GM12878 (cell line): ENCODE measurements around the gene ASIC3. TPM values are rescaled to one million over a fixed set of nuclear protein-coding genes. Genes with fewer than 3 reads are reported as not detected.

ENCODE experiments used
- ATAC-seq: fragments of 200-7000 bp; cut with Tn5 transposase; 3 replicates; pipeline ENCODE4 v1.9.1; 2020; ENCODE audit warnings: mild to moderate bottlenecking, moderate library complexity
- BruUV-seq: library from RNA; stranded (reverse); fragments of 400-500 nt; replicated peaks from 2 replicates; lab custom pipeline; 2021; lab: Mats Ljungman, UMichigan
- CTCF ChIA-PET: fragments of 300-600 bp; sonication (Branson Sonifier 250); formaldehyde crosslinking; extraction: SDS; loops from one replicate; lab custom pipeline; 2021; ENCODE audit warnings: inconsistent platforms; lab: Yijun Ruan, JAX
- POLR2A ChIA-PET: fragments of 350-600 bp; formaldehyde crosslinking; extraction: SDS; loops from one replicate; lab custom pipeline; 2021; ENCODE audit warnings: inconsistent platforms; lab: Charles Lee
- RAD21 ChIA-PET: fragments of 300-600 bp; sonication (Branson Sonifier 250); formaldehyde crosslinking; loops from one replicate; lab custom pipeline; 2023; ENCODE audit warnings: antibody characterized with exemption; ENCODE audit not compliant: unreplicated experiment; lab: Charles Lee
- SMC1A ChIA-PET: fragments of 300-600 bp; sonication (Branson Sonifier 250); formaldehyde crosslinking; loops from one replicate; lab custom pipeline; 2023; ENCODE audit not compliant: unreplicated experiment, uncharacterized antibody; lab: Charles Lee
- DNase-seq: peaks from one replicate; pipeline ENCODE4 v3.0.0-alpha.2; 2011; ENCODE audit warnings: low read depth, low spot score
- FAIRE-seq: peaks from 3 replicates; lab custom pipeline; 2011; peaks lifted over from hg19 to GRCh38; lab: Jason Lieb, UNC
- H2AFZ ChIP-seq: 2 replicates; pipeline ENCODE4 v1.6.0; 2011; ENCODE audit warnings: low read depth, low read length, control low read depth; ENCODE audit not compliant: control insufficient read depth
- H3K27ac ChIP-seq: 2 replicates; pipeline ENCODE4 v1.5.1; 2011; ENCODE audit warnings: control low read depth; ENCODE audit not compliant: control insufficient read depth, insufficient read depth
- H3K27me3 ChIP-seq, 2 experiments: replicated peaks in 1 of 2; 2 replicates each; pipeline versions ENCODE4 v1.6.0 to v1.6.1; 2011; ENCODE audit warnings: low read length in 1 of 2; ENCODE audit not compliant: control insufficient read depth in 2 of 2, insufficient read depth in 2 of 2
- H3K36me3 ChIP-seq, 2 experiments: 2 replicates each; pipeline ENCODE4 v1.5.1; 2011; ENCODE audit warnings: low read length in 1 of 2; ENCODE audit not compliant: control insufficient read depth in 2 of 2, insufficient read depth in 2 of 2
- H3K4me1 ChIP-seq: 2 replicates; pipeline ENCODE4 v1.6.1; 2011; ENCODE audit warnings: mild to moderate bottlenecking, low read length, moderate library complexity, mixed read lengths; ENCODE audit not compliant: control insufficient read depth, insufficient read depth
- H3K4me2 ChIP-seq: 2 replicates; pipeline ENCODE4 v1.6.0; 2011; ENCODE audit warnings: control low read depth; ENCODE audit not compliant: control insufficient read depth, insufficient read depth
- H3K4me3 ChIP-seq: fragments of 200-600 bp; sonication (generic); 2 replicates; pipeline ENCODE4 v1.5.1; 2016
- H3K79me2 ChIP-seq: 2 replicates; pipeline ENCODE4 v1.6.0; 2011; ENCODE audit warnings: low read length; ENCODE audit not compliant: control insufficient read depth, insufficient read depth
- H3K9ac ChIP-seq: 2 replicates; pipeline ENCODE4 v1.8.0; 2011; ENCODE audit warnings: low read length, control low read depth, mixed read lengths; ENCODE audit not compliant: control insufficient read depth, insufficient read depth
- H3K9me3 ChIP-seq: replicated peaks from 3 replicates; pipeline ENCODE4 v1.5.1; 2011; ENCODE audit warnings: mild to moderate bottlenecking, low read length; ENCODE audit not compliant: control insufficient read depth, insufficient read depth
- H4K20me1 ChIP-seq: 2 replicates; pipeline ENCODE4 v1.6.0; 2011; ENCODE audit not compliant: control insufficient read depth, insufficient read depth
- BCL3 ChIP-seq: IDR thresholded peaks from 2 replicates; pipeline ENCODE4 v1.6.1; 2011; ENCODE audit warnings: borderline replicate concordance, low read depth, mild to moderate bottlenecking, moderate library complexity, low read length; ENCODE audit not compliant: insufficient read depth, poor library complexity, severe bottlenecking
- CREM ChIP-seq: IDR thresholded peaks from 2 replicates; pipeline ENCODE4 v1.6.1; 2014; ENCODE audit warnings: antibody characterized with exemption, low read depth
- CTCF ChIP-seq, 3 experiments: IDR thresholded peaks in 2 of 3; conservative IDR thresholded peaks in 1 of 3; 2 replicates each; pipeline ENCODE4 v1.5.1; 2011; ENCODE audit warnings: low read depth in 3 of 3, low read length in 3 of 3, mild to moderate bottlenecking in 3 of 3, control low read depth in 2 of 3, moderate library complexity in 2 of 3, inconsistent platforms in 1 of 3, mixed read lengths in 1 of 3; ENCODE audit not compliant: control insufficient read depth in 2 of 3, insufficient read depth in 1 of 3; ENCODE audit errors: extremely low read depth in 1 of 3
- EP300 ChIP-seq, 2 experiments: fragments of 150-350 bp in 1 of 2; IDR thresholded peaks; 2 replicates each; pipeline ENCODE4 v1.6.1; 2011 to 2012; ENCODE audit warnings: low read depth in 2 of 2, low read length in 2 of 2, borderline replicate concordance in 1 of 2, improper control_type of control experiment in 1 of 2, inconsistent platforms in 1 of 2; ENCODE audit not compliant: control insufficient read depth in 1 of 2
- IRF5 ChIP-seq: fragments of 450-650 bp; IDR thresholded peaks from 2 replicates; pipeline ENCODE4 v1.6.1; 2017; ENCODE audit warnings: borderline replicate concordance
- RAD51 ChIP-seq: fragments of 450-650 bp; IDR thresholded peaks from 2 replicates; pipeline ENCODE4 v1.6.1; 2016; ENCODE audit warnings: moderate library complexity, mild to moderate bottlenecking, inconsistent platforms
- SIN3A ChIP-seq: IDR thresholded peaks from 2 replicates; pipeline ENCODE4 v1.6.1; 2012; ENCODE audit warnings: low read depth, low read length, improper control_type of control experiment
- SMARCA5 ChIP-seq: fragments of 450-650 bp; IDR thresholded peaks from 2 replicates; pipeline ENCODE4 v1.6.1; 2017; ENCODE audit warnings: mild to moderate bottlenecking
- ZNF217 ChIP-seq: fragments of 450-650 bp; IDR thresholded peaks from 2 replicates; pipeline ENCODE4 v1.6.1; 2017; ENCODE audit warnings: antibody characterized with exemption, mild to moderate bottlenecking
- WGBS: methylation state at CpG from one replicate; pipeline ENCODE4 v1.1.6; 2016; ENCODE audit warnings: low lambda C conversion rate; ENCODE audit not compliant: insufficient replicate concordance, insufficient coverage; ENCODE audit errors: missing lambda C conversion rate; 5-methylcytosine and 5-hydroxymethylcytosine counted together
- in situ Hi-C: fragments of 300-500 bp; cut with MboI; formaldehyde crosslinking; loops from 9 replicates; pipeline ENCODE4 v1.14.3; 2018; ENCODE audit warnings: mixed read lengths
- intact Hi-C: fragments of 100-400 bp; cut with micrococcal nuclease; formaldehyde crosslinking; loops from one replicate; pipeline ENCODE4 v1.14.2; 2022; ENCODE audit not compliant: unreplicated experiment
- polyA plus RNA-seq, 11 experiments: library from polyadenylated mRNA; depleted of rRNA in 4 of 11; unstranded in 6 of 11; stranded (reverse) in 5 of 11; fragments of >200 nt; fragmentation: Nextera tagmentation in 4 of 11; fragmentation: Illumina TruSeq in 1 of 11; extraction: Ambion mirVana in 4 of 11; extraction: Trizol in 1 of 11; gene quantifications; 1 replicate in 1 of 11; 2 replicates in 10 of 11; pipeline versions ENCODE4 v1.2.1 to v1.2.3, GENCODE V29; 2011 to 2016; ENCODE audit warnings: inconsistent platforms in 2 of 11, missing spikeins in 2 of 11, low read depth in 1 of 11
- total RNA-seq, 4 experiments: library from RNA; depleted of rRNA in 3 of 4; stranded (reverse); fragments of >200 nt in 3 of 4; fragmentation: Illumina TruSeq in 1 of 4; extraction: Trizol in 1 of 4; gene quantifications; 2 replicates each; pipeline versions ENCODE4 v1.2.1 to v1.2.3, GENCODE V29; 2013 to 2021

The ASIC3 gene
- total and polyA plus RNA-seq, 10 of the 15 experiments (the other 5 are each of a cell fraction or from before 2014, with no cell fraction given), result 0.07 to 1.0 (median 0.44) TPM; not detected in 4

GRCh38 chr7:151068069-151068773 is 19.9 kb downstream of the ASIC3 start:
- H3K27me3 ChIP-seq, result no peaks in the 10 kb centered on the region
- no peak overlapping the region for H3K9ac ChIP-seq
- H2AFZ ChIP-seq, result no peak overlapping the region
- RAD21 ChIA-PET, result no interaction called here
- CTCF ChIA-PET, result interaction anchor here (1.1 to 1.4 kb wide), 3 partner anchors 17 to 41 kb away, joined by 3 to 7 read pairs (median 4); no protein-coding TSS in a partner anchor
- H3K79me2 ChIP-seq, result no peaks in the 10 kb centered on the region
- H4K20me1 ChIP-seq, result no peaks in the 10 kb centered on the region
- no peaks in the 10 kb centered on the region for H3K9me3 ChIP-seq
- POLR2A ChIA-PET, result no interaction called here
- in situ Hi-C loops, result no loop called here
- TF ChIP-seq EP300 (IDR thresholded peaks at IDR 0.05; ENCODE audit: borderline replicate concordance in 1 of 2, control insufficient read depth in 1 of 2, low read depth in 2 of 2, low read length in 2 of 2), result no peak
- no peak for TF ChIP-seq CTCF (IDR thresholded peaks at IDR 0.05 in 2 of 3, conservative IDR thresholded peaks at IDR 0.05 in 1 of 3; ENCODE audit: control insufficient read depth in 2 of 3, extremely low read depth in 1 of 3, insufficient read depth in 1 of 3, low read depth in 3 of 3, low read length in 3 of 3)
- TF ChIP-seq ZNF217, result no peak
- TF ChIP-seq IRF5, result no peak
- no peak for TF ChIP-seq BCL3
- TF ChIP-seq CREM, result no peak
- no peak for TF ChIP-seq RAD51
- TF ChIP-seq SIN3A, result no peak
- TF ChIP-seq SMARCA5, result no peak
- ATAC-seq (no peak), FAIRE-seq (no peak), DNase-seq (no peak)
- no peaks in the 10 kb centered on the region for H3K4me1 ChIP-seq
- SMC1A ChIA-PET, result interaction anchor here (0.8 to 1.2 kb wide), 2 partner anchors 12 to 40 kb away, joined by 3 read pairs; partner anchors contain the start of gene FASTK
- no TSS peak for BruUV-seq
- H3K4me2 ChIP-seq, result no peak overlapping the region
- H3K27ac ChIP-seq, result no peak overlapping the region
- 78% methylated on average over 11 of the region's 12 CpGs for WGBS
- peaks cover 11 to 27% of the 10 kb centered on the region in 2 experiments; a peak in 3 of 4 replicates for H3K36me3 ChIP-seq
- H3K4me3 ChIP-seq, result no peak overlapping the region
- intact Hi-C loops, result no loop called here
